Measurements from ENCODE around the gene PIEZO2.
"Not testable (repeated sequence)": the region's sequence is repeated elsewhere in the genome, so short reads cannot be mapped to it uniquely, and the experiment has no call there.

Gene PIEZO2

DNA sequence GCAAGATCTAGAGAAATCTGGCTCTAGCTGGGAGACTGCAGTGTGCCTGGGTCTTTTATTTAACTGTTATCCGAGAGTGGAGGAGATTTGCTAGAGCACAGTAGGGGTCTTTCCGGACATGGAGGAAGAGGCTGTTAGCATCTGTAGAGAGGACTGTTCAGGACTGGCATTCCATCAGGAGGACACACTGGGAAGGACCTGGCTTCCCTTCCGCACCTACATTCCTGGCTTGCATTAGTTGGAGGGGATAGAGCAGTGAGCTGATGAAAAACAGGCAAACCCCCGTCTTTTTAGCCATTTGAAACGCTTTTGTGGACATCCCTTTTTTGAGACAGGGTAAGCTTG, 874 bp upstream of the PIEZO2 start:
- DNase-seq = no peak

DNA sequence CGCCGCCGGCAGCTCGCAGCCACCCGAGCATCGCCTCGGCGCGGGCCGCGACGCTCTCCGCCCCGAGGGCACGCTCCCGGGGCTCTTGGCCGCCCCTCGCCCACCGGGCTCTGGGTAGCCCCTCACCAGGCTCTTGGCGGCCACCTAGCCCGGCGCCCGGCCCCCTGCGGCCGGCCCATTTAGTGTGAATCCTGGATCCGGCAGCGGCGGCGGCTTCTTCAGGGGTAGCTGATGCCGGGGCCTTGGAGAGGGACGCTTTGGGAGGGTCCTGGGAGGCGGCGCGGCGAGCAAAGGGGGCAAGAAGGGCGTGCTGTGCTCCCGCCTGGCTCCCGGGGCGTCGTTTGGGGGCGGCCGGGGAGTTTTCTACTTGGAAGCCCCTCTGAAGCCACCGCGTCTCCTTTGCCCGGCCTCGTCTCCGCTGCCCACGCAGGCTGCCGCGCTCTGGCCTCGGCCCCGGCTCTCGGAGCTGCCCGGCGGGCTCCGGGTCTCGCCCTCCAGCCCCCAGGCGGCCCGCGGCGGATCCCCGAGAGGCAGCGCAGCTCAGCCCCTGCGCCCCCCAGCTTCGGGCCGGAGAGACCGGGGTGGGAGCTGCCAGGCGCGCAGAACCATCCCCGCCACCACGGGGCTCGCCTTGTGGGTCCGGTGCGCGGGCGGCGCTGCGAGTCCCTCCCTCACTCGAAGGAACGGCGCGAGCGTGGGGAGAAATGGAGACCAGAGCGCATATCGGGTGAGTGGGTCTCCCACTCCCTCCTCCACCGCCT, 509 bp downstream of the PIEZO2 start:
- peak in 2 of 58 donors; percentile 47 to 62 for DNase-seq

DNA sequence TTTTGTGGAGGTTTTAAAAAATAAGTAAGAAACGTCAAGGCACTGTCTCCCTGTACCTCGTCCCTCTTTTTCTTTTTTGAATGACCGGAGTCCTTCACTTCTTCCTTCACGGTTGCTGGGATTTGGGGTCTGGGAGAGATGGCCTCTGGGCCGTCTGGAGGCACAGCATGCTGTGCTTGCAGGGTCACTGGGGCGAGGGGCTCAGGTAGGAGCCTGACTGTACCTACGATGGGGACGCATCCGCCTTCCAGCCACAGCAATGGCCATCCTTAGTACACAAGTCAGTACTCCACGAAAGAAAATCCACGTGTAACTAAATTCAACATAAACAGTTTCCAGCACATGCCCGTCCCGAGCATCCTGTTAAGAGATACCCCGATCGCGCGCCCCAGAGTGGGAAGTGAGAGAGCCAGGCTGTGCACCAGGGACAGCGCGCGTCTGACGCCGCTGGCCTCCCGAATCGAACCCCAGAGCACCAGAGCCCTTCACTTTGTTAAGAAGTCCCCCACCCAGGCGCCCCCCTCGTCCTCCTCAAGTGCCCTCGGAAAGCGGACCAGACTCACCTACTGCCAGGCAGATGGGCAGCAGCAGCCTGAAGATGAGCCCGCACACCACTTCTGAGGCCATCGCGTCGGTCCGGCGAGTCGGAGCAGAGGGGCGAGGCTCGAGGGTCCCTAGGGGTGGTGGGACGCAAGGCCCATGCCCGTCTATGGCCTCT, 1.2 kb downstream of the PIEZO2 start:
- peak in 2 of 58 donors; percentile 11 to 14 for DNase-seq

DNA sequence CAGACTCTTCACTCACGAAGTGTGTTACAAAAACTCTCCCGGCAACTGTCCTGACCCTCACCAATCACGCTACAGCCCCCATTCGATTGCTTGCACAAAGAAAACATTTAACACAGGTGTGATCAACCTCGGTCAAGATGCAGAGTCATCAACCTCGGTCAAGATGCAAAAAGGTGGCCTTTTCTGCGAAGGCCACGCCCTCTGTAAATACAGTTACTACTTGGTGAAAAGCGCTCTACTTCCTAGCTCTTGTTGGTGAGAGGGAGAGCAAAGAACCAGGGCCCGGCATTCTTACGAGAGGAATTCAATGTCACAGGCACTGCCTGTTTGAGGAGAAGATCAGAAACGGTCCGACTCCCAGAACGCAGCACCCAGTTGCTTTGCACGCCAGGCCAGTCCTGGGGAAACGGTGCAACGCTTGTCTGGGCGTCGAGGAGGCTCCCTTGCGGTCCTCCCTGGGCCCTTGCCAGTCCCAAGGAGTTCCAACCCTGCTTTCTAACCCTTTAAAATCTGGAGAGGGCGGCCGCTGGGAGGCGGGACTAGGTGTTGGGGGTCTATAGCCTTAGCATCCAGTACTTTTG, 1.9 kb downstream of the PIEZO2 start:
- DNase-seq = peak in 1 of 58 donors; percentile 12

DNA sequence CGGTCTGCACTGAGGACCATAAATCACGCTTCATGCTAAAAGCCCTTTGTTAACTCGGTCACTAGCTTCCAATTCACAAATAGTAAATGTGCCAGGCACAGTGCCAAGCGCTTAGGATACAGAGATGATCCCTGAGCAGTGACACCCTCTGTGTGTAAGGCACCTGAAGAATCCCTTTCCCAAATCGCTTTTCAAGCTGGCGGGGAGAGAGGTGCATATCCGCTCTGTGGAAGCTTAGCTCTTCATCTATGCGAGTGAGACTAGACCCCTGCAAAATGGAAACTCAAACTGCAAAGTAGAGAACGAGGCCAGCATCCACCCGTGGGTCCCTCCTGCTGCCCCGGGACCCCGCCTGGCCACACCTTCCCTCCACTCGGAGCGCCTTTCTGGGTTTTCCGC, 2.4 kb downstream of the PIEZO2 start:
- DNase-seq = peak in 2 of 58 donors; percentile 31 to 57

DNA sequence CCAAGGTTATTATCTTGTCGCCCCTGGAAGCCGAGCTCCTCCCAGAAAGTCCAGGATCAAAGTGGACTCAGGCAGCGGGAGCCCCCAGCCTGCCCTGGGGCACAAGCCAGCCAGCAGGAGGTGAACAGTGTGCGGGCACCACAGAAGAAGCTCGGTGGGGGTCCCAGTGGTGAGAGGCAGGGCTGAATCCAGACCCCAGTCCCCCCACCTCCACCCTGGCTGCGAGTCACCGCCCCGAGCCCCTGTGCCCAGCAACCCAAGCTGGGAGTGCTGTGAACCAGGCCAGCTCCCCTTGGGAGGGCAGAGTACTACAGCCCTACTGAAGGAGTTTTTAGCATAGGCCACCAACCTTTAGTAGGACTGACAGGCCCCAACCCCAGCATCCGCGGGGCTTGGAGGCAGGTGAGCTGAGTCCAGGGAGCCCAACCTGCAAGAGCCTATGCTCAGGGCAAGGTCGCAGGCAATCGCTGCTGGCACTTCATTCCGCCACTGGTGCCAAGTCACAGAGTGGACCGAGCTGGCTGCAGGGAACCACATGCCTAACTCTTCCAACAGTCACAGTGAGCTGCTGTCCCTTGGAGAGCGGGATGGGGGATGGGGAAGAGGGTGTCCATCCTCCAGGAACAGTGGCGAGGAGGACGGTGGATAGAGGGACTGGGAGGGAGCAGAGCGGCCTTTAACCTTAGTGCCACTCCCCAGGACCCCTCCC, 3.0 kb downstream of the PIEZO2 start:
- peak in 35 of 58 donors; percentile 9 to 79 (median 44) for DNase-seq

DNA sequence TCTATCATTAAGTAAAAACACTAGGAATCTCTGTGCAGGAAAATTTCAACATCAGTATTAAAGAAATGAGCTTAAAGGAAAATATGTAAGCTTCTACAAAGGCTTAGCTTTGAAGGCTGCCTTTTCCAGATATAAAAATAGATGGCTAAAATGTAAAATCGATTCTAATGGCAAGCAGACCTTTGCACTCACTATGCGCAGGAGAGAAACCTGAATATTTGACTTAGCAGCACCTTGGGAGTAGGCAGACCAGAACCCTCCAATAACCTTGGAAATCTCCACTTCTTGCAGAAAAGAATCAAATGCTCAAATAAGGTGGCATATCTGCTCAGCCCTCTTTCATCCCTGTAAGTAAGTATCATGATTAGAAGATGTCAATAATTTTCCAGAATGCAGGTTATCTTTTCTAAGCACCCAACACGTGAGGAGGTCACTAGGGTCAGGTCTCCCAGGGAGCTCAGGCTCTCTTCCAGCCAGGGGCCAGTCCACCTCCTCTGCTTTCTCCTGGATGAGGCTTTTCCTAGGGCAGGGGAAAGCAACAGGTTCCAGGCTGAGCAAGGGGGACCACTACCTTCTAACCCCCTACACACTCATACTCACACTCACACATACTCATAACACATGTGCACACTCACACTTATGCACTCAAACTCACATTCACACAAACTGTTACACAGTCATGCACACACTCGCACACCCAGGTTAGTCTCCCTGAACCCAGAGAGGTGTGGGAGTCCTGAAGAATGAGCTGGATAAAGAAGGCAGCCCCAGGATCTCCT, 3.8 kb downstream of the PIEZO2 start:
- DNase-seq = no peak

DNA sequence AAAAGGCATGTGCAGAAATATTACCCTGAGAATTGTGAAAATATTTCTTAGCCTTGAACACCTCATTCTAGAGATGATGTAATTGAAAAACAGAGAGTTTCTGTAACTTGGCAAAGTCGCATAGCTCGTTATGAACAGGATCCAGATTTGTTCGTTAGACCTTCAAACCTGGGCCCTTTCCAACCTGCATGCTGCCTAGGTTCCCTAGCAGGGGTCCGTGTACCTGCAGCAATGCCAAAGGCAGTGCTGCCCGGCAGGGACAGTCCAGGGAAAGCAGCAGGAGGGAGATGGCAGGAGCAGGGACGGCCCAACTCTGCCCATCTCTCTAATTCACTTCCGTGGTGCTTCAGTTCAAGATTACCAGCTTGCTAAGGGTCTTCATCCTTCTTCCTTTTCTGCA, 12.0 kb downstream of the PIEZO2 start:
- no peak for DNase-seq

DNA sequence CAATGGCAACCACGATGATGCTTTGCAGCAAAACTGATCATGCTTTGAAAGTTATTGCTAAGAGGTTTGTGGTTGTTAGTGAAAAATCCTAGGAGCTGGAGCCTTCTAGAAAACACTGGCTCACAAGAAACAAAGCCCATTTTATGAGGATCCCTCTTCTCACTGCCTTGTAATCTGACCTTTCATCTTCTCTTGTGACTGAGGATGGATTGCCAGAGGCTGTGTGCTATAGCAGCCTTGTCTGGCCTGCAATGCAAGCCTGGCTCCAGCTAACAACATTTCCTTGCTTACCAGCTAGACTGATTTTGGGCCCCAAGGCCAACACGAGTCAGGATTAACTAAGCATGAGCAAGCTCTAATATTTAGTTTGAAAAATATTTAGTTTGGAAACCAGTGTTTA, 13.1 kb downstream of the PIEZO2 start:
- peak in 5 of 58 donors; percentile 2 to 24 (median 11) for DNase-seq

DNA sequence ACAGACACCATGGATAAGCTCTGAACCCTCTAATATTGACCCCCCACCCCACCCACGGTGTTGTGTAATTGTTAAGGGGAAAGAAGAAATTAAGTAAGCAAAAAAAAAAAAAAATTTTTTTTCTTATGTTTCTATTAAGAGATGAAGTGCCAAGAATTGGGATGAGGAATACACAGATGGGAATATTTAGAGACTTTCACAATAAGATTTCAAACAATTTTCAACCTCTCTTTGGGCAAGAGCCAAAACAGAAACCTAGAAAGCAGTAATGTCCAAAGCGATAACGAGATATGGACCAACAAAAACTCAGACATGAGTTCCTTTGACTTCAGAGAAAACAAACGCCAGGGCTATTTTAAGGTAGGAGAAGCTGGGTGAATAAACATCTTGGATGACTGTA, 14.4 kb downstream of the PIEZO2 start:
- no peak for DNase-seq

DNA sequence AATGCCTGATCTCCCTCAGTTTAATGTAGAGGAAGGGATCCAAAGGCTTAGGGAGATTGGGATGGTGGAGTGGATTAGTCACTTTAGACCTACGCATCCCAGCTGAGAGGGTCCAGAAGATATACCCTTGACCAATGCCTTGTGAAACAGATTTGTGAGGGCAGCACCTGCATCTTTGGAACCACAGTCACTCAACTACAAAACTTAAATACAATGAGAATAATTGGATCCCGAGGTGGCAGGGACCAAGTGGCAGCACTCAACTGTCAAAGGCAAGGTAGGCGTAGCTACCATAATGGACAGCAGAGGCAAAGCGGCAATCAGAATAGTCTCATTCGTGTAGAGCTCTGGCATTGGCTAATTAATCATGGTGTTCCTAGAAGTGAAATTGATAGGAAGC, 20.3 kb downstream of the PIEZO2 start:
- DNase-seq = not testable (repeated sequence)

DNA sequence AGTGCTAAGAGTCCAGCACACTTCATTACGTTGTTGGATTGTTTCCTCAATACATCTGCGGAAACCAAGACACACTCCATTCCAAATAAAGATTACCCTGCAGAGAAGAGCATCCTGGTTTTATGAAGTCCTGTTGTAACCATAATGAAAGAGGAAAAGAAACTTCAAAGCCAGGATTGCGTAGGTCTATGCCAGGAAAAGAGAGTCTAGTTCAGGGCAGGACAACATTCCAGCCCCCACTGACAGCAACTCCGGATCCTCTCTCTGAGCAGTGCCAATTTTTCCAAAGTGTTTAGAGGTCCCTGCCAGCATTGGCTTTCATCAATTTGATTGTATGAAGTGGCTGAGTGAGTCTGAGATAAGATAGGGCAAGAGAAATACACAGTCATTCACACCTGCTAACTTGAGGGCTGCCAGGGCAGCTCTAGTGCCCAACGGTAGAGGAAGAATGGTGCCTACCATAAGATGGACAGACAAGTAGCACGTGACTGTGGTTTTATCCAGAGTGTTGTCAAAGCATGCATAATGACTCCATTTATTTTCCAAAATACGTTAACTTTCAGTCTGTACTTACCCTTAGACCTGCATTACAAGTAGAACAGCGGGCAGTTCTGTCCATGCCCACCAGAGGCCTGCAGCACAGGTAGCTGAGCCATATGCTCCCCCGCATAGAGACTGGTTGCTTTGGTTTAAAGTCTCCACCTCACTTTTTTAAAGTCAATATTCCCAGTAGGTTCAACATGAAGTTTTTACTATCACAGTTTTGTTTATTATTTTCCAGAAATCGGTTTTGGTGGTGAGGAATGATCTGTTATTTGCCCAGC, 23.7 kb downstream of the PIEZO2 start:
- no peak for DNase-seq

DNA sequence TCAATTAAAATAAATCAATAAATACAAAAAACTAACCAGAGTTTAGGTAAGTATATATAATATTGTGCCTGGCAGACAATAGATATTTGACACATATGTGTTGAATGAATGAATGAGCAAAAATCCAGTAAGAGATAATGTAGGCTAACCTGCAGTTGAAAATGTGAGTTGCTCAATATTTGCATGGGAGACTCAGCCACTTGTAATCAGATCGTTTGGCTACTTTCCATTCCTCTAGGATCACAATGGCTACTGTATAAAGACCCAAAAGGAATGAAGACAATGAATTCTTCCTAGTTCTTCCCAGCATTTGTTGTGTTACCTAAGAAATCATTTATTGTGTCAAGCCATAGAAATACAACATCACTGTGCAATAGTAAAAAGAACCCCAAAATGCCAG, 25.3 kb downstream of the PIEZO2 start:
- DNase-seq = no peak

DNA sequence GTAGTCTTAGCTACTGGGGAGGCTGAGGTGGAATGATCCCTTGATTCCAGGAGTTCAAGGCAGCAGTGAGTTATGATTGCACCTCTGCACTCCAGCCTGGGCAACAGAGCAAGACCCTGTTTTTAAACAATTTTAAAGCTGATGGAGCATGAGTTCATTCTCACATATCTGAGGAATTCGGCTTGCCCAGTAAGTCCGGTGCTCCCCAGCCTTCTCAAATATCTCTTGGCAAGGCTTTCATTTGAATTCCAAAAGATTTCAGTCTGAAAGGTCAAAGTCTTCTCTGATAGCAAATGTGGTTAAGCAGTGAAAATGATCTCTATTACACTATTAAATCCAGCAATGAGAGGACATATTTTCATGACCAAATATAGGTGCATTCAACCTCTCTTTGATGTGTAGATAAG, 27.9 kb downstream of the PIEZO2 start:
- DNase-seq = no peak

DNA sequence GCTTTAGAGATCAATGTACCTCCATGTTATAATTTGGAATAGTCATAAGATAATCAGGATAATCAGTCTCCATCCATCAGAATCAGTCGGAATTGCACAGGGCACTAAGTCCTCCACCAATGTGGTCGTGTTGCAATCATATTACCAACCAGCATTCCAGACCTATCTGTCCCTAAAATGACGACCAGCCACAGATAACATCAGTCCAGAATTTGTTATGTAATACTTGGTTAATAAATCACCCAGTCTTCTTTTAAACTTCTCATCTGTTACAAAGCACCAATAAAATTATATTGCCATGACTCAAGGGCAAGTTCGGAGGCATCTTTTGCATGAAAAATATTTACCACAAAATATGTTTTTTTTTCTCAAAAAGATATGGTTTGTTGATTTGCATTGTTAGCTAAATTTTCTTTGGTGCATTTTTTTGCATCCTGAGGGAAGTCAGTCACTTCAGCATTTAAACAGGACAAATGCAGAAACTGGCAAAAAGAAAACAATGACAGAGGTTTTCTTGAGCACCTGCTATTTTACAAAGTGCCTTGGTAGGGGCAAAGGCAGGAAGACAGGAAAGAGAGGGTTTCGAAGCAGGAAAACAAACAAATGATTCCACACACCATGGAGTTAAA, 29.3 kb downstream of the PIEZO2 start:
- no peak for DNase-seq

DNA sequence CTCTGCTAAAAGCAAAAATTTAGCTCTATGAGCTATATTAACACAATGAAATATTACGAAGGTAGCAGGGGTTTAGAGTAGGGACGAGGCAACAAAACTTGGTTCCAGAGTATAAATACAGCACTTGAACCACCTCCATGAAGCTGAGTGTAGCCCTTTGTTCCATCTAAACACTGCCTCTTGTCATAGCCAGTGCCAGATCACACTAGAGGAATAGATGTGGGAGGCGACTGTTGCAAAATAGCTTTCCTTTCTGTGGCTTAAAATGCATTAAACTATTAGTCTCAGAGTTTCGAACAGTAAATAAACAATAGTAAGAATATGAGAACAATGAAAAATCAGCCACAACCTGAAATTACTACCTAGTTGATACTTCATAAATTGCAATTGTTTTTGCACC, 29.8 kb downstream of the PIEZO2 start:
- peak in 15 of 58 donors; percentile 4 to 74 (median 44) for DNase-seq

DNA sequence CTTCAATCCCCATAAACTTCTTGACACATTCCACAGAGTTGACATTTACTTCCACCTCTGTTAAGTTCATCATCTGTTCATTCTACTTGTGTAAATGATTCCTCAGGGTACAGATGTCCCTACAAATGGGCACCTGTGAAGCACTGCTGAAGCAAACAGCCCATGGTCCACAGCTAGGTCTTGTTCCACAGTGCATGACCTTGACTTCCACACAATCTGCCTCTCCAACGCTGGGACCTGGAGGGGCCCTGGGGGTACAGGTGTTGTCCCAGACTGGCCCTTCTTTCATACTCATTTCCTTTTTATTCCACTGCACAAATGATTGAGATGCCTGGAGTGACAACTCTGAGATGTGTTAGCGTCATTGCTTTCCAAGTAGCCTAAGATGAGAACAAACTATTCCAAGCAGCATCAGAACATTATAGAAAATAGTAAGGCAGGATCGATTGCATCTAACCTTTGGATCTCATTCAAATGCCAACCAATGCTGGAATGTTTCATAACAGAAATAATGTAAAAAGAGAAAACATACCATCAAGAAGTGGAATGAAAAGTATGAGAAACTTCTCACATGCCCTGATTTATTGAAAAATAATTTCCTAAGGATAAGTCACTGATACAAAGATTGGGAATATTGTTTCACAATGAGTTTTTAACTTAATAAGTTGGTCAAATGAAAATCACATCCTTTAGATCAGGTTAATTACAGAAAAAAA, 31.2 kb downstream of the PIEZO2 start:
- no peak for DNase-seq

DNA sequence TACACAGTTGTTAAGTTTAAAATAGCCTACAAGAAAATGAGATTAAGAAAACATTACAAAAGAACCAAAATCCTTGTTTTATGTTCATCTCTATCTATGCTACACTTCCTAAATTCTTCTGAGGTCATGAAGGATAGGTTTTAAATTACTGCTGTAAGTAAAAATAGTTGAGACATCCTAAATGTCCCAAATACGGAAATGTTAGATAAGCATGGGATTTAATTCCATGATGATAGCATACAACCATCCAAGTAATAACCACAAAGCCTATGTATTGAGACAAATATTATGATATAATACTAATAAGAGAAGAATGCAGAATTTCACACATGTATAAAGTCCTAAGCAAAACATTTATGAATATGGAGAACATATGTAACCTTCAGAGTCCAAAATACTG, 34.1 kb downstream of the PIEZO2 start:
- DNase-seq = no peak

DNA sequence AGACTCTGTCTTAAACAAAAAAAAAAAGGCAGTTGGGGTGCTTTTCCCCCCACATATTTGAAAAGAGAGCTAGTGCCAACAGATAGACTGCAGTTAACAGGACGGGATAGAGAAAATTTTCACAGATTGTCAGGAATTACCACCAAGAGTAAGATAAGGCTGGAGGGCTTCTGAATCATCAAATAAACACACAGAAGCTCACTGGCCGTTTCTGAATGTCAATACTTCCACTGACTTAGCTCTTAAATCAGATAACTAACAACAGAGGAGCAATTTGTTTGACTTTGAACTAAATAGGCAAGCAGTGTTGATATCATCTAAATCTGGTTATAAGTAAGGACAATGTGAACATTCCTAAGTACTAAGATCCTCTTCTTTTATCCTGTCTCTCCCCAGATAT, 34.7 kb downstream of the PIEZO2 start:
- no peak for DNase-seq

All from anterior cingulate cortex (tissue), 58 donors.